ENCODE results near the gene TNPO3.
"Not testable (repeated sequence)": the region's sequence is repeated elsewhere in the genome, so short reads cannot be mapped to it uniquely, and the experiment has no call there.

TNPO3 gene

DNA sequence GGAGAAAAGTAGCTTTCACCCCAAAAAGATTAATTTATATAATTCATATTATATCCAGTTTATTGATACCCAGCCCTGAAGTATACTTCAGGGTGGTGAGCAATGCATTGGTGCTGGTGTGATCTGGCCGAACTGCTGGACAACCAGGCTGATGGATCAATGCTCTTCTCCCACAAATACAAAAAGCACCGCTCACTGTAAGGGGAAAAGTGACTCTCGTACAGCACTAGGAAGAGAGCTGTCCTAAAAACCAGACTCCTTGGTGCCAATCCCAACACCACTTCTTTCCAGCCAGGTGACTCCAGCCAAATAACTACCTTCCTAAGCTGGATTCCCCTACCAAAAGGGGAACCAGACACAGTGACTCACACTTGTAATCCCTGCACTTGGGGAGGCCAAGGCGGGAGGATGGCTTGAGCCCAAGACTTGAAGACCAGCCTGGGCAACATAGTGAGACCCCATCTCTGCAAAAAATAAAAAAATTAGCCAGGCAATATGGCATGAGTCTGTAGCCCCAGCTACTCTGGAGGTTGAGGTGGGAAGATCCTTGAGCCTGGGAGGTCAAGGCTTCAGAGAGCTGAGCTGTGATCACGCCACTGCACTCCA is 13.1 kb upstream of the TNPO3 start:
- no peak for DNase-seq

- not testable (repeated sequence) for DNase-seq
These were observed 12.2 kb upstream of the TNPO3 start for GRCh38 chr7:129067132-129067561.

GRCh38 chr7:129066290-129067131 is 11.6 kb upstream of the TNPO3 start:
- DNase-seq, result no peak

- DNase-seq, result no peak
These were observed 1.1 kb upstream of the TNPO3 start for GRCh38 chr7:129055861-129056464.

- no peak for DNase-seq
These were observed 444 bp upstream of the TNPO3 start for GRCh38 chr7:129055294-129055816.

- no peak for DNase-seq
These were observed 923 bp downstream of the TNPO3 start for GRCh38 chr7:129053938-129054437.

- no peak for DNase-seq
These were observed 2.5 kb downstream of the TNPO3 start for GRCh38 chr7:129052441-129052840.

- DNase-seq, result not testable (repeated sequence)
These were observed 3.5 kb downstream of the TNPO3 start for GRCh38 chr7:129051459-129051858.

- no peak for DNase-seq
These were observed 7.2 kb downstream of the TNPO3 start for GRCh38 chr7:129047761-129048160.

DNA sequence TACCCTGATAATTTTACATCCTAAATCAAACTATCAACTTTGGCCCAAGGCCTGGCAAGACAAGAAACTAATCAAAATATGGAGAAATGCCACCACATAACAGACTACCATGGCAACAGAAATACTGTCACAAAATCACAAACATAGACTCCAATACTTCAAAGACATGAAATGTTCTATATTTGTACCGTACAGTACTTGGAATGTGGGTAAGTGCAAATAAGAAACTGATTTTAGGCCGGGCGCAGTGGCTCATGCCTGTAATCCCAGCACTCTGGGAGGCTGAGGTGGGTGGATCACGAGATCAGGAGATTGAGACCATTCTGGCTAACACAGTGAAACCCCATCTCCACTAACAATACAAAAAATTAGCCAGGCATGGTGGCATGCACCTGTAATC is 9.2 kb downstream of the TNPO3 start:
- no peak for DNase-seq

DNA sequence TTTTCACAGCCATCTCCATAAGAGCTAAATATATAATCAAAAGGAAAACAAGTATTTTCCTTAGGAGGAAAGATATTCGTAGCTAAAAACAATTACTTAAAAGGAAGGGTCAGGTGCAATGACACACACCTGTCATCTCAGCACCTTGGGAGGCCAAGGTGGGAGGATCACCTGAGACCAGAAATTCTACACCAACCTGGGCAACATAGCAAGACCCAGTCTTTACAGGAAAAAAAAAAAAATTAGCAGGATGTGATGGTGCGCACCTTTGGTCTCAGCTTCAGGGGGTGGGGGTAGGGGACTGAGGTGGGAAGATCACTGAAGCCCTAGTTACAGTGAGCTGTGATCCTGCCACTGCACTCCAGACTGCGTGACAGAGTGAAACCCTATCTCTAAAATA is 11.9 kb downstream of the TNPO3 start:
- DNase-seq, result no peak

DNA sequence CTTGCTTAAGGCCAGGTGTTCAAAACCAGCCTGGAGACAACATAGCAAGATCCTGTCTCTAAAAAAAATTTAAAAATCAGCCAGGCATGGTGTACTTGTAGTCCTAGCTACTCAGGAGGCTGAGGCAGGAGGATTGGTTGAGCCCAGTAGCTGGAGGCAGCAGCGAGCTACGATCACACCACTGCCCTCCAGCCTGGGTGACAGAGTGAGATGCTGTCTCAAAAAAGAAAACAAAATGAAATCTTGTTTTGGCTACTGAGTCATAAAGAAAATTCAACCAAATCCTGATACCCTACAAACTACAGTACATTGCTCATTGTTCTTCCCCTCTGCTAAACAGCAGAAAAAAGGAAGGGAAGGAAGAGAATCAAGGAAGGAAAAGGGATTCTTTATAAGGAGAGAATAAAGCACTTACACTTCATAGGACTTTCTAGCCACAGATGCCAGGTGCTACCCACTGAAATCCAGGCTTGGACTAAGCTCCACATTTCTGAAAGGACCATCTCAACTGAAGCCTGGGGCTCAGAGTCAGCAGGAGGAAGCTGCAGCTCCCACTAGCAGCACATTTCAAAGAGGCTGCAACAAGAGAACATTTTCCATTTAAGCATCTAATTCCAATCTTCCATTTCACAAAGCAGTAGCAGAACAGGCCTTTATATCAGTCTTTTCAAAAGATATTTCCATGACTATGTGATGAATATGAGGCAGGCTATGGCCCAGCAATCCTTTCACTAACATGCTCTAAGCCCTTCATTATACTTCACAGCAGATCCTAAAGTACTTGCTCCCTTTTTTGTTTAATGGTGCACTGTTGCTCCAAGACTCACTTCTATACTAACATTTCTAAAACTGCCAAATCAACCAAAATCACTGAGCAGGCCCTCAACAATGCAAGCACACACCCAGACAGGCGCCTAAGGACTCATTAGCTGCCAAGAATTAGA is 13.5 kb downstream of the TNPO3 start:
- no peak for DNase-seq

DNA sequence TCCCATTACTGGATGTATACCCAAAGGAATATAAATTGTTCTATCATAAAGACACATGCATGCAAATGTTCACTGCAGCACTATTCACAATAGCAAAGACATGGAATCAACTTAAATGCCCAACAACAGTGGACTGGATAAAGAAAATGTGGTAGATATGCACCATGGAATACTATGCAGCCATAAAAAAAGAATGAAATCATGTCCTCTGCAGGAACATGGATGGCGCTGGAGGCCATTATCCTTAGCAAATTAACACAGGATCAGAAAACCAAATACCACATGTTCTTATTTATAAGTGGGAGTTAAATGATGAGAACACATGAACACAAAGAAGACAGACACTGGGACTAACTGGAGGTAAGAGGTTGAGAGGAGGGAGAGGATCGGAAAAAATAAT is 16.4 kb downstream of the TNPO3 start:
- DNase-seq, result not testable (repeated sequence)

DNA sequence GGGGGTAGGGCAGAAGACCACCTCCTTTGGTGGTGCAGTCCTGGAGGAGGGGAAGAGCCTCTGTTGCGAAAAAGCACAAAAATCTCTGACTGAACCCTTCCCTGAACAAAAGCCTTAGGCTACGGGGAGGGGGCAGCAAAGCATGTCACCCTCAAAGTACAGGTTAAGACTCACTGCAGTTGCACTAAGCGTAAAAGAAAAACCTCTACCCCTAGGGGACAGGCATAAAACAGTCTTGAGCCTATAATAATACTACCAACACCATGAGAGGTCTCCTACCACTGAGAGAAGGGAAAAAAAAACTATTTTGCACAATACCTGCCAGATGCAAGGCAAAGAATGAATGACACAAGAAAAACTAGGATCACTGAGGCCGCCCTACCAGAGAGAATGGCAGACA is 17.3 kb downstream of the TNPO3 start:
- no peak for DNase-seq

DNA sequence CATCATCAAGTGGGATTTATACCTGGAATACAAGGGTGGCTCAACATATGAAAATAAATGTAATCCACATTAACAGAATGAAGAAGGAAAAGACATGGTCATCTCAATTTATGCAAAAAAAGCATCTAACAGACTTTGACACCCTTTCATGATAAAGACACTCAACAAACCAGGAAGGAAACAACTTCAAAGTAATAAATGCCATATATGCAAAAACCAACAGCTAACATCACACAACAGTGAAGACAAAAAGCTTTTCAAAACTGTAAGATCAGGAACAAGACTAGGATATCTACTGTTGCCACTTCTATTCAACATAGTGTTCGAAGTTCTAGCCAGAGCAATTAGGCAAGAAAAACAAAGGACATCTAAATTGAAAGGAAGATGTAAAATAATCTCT is 22.9 kb downstream of the TNPO3 start:
- DNase-seq, result no peak

- DNase-seq, result no peak
These were observed 24.5 kb downstream of the TNPO3 start for GRCh38 chr7:129030440-129030839.

- DNase-seq, result no peak
These were observed 30.8 kb downstream of the TNPO3 start for GRCh38 chr7:129024125-129024524.

DNA sequence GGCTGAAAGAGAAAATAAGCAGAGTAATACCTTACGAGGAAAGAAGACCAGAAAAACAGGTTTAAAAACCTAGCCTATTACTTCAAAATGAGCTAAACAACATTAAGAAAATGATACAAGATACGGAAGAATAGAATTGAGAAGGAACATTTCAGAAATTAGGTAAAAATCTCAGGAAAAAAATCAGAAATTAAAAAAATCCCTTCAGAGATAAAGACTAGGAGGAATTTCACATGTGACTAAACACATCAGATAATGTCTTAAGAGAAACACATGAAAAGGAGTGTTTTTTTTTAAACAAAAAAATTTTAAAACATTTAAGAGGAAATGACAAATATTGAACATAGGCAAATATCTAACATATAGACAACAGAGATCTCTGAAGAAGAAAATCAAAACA is 33.3 kb downstream of the TNPO3 start:
- no peak for DNase-seq

DNA sequence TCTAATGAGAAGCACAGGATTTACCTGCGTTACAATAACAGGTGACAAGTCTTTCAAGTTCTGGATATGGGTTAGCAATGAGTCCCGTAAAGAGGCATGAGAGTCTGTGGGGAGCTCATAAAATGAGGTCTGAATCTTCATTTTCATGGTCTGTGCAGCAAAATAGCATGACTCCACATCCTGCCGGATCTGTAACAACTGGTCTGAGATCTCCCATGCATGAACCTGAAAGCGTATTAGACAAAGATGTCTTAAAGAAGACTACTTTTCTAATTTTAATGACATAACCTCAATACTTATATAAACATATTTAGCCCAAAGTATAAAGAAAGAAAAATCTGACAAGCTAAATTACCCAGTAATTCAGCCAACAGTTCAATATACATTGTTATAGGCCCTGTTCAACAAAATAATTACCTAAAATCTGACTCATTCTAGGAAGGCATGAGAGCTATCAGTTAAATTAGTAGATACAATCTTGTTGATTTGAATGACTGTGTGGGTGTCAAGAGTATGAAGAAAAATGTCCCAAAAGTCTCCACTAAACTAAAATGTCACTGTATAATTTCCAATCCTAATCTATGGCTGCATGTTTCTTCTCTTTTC is 36.9 kb downstream of the TNPO3 start:
- no peak for DNase-seq

- no peak for DNase-seq
These were observed 37.6 kb downstream of the TNPO3 start for GRCh38 chr7:129017264-129017663.

GRCh38 chr7:129014501-129015101 is 40.3 kb downstream of the TNPO3 start:
- DNase-seq, result no peak
